Forelimb muscle (tissue), 1 donor: ENCODE results near the gene SBNO2. TPM values are rescaled to one million over a fixed set of nuclear protein-coding genes. Genes with fewer than 3 reads are reported as not detected.

ENCODE experiments used
- DNase-seq: peaks from one replicate; pipeline ENCODE4 v3.0.0-alpha.2; 2013; ENCODE audit warnings: low read depth
- polyA plus RNA-seq: library from polyadenylated mRNA; unstranded; fragments of 120-200 nt; gene quantifications from one replicate; pipeline ENCODE4 v1.2.1, GENCODE V29; 2013; ENCODE audit not compliant: insufficient read length

The SBNO2 gene
- polyA plus RNA-seq, 1 donor = 11.6 TPM

- no peak for DNase-seq
These were observed 17.7 kb downstream of the SBNO2 start for GRCh38 chr19:1156305-1156801.

DNA sequence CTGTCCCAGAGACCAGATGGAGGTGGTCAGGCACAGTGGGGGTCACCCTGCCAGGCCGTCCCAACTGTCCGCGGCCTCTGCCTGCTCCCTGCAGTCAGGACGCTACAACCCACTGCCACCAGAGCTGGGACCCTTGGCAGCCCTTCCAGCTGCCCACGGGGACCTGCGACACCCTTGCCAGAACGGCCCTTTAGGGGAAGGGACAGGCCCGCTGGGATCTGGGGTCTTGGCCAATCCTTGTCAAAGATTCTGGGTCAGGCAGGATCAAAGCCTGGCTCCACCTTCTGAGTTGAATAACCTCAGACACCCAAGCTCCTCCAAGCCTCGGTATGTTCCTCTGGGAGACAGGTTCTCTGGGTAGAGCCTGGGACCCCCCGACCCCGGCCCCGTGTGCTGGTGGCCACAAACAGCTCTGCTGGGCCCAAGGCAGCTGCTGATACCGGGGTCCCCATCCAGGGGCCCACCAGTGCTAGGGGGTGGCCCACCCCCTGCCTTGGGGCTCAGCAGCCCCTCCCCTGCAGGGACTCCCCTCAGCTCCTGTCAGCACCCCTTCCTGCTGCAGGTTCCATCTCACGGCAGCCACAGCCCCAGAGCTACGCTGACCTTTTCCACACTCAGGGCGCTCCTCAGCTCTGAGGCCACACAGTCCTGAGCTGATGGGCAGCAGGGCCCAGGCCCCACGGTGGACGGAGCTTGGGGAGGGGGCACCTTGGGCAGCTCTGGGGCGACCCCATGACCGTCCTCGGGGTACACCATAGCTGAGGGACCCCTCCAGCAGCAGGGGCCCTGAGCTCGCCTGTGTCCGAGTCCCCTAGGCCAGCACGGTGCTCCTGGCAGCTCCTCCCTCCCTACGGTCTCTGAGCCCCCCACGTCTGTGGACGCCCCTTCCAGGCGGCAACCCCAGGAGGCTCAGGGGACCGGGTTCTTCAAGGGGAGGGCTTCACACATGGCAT is 18.4 kb downstream of the SBNO2 start:
- no peak for DNase-seq

DNA sequence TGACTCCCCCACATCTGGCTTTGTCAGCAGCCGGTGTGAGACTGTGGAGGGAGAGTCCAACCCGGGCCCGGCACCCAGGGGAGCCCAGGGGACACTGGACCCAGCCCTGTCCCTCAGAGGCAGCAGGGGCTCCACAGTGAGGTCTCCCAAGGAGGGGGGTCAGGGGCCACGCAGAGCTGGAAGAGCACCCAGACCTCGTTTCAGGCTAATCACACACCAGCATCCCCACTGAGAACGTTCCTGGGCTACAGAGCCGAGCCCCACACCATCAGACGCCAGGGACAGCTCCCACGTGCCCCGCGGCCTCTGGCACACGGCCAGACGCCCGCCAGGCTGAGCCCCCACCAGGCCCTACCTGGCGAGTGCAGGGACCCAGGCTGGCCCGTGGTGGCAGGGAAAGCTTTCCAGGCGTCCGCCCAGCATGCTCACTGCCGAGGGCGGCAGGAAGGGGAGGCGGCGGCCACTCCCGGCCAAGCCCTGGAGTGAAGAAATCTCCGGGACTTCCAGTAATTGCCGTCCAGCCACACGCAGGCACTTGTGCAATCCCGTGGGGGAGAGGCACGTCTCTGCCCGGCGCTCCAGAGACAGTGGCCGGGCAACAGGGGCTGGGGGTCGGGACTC is 19.2 kb downstream of the SBNO2 start:
- DNase-seq = no peak

DNA sequence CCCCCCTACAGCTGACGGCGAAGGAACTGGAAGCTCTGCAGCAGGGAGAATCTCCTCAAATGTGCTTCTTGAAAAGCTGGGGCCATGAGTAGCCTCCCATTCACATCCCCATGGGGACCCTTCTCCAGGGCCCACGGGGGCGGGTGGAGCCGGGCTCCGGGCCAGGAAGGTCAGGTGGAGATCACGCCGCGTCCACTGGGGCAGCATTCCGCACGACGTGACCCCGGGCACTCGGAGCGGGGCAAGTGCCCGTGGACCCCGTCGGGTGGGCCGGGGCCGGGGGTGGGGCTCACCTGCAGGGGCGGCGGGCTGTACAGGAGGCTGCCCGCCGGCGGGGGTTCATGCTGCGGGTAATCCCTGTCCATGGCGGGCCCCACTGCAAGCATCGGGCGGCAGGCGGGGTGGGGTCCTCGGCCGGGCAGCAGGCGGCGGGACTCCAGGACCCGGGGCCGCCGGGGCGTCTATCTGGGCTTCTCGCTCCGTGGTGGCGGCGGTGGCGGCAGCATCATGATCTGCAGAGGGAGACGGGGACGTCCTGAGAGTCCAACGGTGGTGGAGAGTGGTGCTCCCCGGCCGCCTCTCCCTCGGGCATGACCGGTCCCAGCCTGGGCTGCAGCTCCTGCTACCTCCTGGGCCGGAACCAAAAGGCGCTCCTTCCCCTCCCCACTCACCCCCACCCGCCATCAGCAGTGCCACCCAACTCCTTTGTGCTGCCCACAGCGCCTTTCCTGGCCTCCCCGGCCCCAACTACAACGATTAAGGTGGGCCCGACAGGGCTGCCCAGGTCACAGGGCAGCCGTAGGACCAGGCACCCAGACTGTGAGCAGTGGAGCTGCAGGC is 20.0 kb downstream of the SBNO2 start:
- no peak for DNase-seq

GRCh38 chr19:1151917-1152587 is 22.0 kb downstream of the SBNO2 start:
- no peak for DNase-seq

- DNase-seq = no peak
These were observed 22.9 kb downstream of the SBNO2 start for GRCh38 chr19:1151037-1151724.

DNA sequence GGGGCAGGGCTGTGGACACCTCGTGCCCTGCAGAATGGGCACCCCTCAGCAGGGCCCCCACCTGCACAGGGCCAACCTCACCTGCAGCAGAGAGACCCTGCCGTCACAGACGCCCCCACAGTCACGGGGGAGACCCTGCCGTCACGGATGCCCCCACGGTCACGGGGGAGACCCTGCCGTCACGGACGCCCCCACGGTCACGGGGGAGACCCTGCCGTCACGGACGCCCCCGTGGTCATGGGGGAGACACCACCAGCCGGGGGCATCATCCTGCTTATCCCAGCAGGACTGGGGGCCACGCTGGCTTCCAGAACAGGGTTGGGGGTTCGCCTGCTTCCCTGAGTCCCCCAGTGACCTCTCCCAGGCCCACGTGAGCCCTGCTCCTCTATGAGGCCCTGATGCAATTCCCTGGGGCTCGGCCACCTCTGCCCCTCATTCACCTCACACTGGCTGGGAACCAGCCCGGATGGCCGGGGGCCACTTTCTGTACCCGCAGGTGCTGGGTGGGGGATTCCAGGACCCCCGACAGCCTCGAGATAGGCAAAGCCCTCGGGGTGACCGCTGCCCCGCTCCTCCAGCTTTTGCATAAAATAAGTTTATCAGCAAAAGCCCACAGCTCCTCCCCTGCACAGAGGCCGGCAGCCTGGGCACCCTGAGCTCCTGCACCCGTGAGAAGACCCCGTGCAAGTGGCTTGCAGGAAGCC is 23.6 kb downstream of the SBNO2 start:
- DNase-seq = no peak

DNA sequence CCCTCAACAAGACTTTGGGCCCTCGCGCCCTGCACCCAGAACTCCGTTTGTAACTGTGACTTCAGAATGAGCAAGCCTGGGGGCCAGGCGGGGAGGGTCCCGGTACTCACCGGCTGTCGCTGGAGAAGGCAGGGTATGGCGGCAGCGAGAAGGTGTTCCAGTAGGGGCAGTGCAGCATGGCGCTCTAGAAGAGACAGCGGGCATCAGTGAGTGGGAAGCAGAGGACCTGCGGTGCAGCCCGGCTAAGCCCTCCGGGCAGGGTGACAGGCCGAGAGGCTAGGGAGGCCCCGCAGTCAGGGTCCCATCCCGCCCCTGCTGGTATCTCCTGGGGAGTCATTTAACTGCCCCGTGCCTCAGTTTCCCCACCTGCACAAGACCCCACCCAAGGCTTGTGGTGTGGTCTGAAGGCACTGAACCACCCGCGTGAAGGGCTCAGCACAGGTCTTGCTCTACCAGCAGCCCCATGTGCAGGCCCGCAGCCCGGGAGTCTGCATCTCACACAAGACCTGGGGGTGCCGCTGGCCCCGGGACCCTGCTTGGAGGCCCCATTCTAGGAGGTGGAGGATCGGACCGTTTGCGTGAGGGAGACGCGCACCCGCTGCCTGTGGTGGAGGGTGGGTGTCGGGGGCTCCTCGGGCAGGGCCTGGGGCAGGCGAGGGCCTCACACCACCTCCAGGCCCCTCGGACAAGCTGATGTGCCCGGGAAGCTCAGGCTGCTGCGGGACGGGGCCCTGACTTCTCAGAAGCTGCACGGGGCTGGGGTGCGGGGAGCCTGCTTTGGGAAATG is 24.6 kb downstream of the SBNO2 start:
- DNase-seq = no peak

- no peak for DNase-seq
These were observed 26.0 kb downstream of the SBNO2 start for GRCh38 chr19:1147934-1148549.

DNA sequence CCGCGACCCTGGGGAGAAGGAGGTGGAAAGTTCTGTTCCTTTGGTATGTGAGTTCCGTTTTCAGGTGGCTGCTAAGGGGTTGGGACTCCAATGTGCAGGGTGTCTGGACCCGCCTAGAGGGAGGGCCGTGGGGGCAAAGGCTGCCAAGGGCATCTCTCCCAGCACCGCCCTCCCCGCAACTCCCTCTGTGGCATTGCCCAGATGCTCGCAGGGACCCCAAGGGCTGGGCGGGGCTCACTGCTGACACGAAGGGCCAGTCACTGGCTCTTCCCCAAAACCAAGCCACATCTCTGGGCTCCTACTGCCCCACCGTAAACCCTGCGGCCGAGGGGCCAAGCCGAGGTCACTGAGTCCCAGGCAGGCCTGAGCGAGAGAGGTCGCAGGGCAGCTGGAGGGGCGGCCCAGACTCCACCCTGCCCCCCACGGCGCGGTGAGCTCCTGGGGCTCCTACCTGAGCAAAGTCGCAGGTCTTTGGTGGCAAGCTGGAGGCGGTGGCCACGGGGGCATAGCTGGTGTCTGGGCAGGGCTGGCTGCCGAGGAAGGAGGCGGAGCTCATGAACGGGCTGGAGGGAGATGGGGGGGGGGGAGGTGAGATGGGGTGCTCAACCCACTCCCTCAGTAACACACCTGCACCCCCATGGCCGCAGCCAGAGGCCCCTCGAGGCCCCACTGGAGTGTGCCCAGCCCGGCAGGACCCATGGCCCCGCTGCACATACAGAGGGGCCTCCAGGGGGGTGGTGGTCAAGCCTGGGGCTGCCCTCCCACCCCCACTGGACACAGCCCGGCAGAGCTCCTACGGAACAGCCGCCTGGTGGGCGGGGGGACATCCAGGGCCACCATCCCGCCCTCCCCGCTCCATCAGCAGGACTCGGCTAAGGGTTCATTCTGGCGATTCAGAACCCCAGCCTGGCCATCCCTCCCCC is 26.9 kb downstream of the SBNO2 start:
- no peak for DNase-seq

DNA sequence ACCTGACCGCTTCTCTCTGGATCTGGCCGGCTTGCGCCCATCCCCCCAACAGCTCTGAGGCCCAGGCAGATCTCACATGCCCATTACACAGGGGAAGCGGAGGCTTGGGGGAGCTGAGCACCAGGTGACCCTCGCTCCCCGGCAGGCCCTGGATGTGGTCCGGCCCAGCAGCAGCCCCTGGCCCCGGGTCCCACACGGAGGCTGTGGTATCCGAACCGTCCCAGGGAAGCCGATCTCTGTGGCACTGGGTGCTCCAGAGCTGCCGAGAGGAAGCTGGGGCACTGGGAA is 27.7 kb downstream of the SBNO2 start:
- no peak for DNase-seq

DNA sequence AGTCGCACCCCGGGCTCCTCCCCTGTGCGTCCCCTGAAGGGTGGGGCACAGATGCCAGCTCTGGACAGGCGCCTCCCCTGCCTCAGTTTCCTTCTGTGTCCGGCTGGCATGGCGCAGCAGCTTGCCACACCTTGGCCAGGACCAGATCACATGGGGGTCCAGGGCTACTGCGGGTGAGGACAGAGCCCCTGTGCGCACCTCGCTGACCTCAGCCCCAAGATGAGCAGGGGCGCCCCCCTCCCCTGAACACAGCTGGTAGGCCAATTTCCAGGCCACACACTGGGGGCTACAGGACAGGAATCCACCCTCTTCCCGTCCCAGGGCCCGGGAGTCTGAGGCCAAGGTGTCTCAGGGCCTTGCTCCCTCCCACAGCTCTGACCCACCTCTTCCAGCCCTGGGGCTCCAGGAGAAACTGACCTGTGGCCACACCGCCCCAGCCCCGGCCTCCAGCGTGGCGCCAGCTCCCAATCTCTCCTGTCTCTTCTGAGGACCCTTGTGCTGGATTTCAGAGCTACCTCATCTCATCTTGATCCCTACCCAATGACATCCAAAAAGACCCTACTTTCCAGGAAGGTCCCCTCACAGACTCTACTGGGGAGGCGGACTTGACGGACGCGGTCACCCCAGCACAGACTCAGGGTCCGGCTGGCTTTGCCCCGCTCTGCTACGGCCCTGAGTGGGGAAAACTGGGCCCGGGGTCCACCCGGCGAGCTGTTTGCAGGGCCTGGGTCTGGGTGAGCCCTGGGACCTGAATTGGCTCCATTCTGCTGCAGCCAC is 28.2 kb downstream of the SBNO2 start:
- no peak for DNase-seq

- DNase-seq = no peak
These were observed 29.3 kb downstream of the SBNO2 start for GRCh38 chr19:1144741-1145140.

- no peak for DNase-seq
These were observed 30.2 kb downstream of the SBNO2 start for GRCh38 chr19:1143828-1144399.

DNA sequence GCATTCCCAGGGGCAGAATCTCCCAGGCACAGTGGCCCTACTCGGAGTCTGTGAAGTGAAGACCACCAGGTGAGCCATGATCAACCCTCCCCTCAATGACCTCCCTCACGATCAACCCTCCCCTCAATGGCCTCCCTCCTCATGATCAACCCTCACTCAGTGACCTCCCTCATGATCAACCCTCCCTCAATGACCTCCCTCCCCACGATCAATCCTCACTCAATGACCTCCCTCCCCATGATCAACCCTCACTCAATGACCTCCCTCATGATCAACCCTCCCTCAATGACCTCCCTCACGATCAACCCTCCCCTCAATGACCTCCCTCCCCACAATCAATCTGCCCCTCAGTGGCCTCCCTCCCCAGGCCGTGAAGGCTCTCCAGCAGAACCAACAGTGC is 32.1 kb downstream of the SBNO2 start:
- no peak for DNase-seq

GRCh38 chr19:1140272-1141027 is 33.6 kb downstream of the SBNO2 start:
- DNase-seq = no peak
